Measurements from ENCODE around the gene HYAL3.
A peak's percentile ranks its signal among the peaks of the same experiment; 100 is the strongest.

HYAL3 gene, protein sequence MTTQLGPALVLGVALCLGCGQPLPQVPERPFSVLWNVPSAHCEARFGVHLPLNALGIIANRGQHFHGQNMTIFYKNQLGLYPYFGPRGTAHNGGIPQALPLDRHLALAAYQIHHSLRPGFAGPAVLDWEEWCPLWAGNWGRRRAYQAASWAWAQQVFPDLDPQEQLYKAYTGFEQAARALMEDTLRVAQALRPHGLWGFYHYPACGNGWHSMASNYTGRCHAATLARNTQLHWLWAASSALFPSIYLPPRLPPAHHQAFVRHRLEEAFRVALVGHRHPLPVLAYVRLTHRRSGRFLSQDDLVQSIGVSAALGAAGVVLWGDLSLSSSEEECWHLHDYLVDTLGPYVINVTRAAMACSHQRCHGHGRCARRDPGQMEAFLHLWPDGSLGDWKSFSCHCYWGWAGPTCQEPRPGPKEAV

DNA sequence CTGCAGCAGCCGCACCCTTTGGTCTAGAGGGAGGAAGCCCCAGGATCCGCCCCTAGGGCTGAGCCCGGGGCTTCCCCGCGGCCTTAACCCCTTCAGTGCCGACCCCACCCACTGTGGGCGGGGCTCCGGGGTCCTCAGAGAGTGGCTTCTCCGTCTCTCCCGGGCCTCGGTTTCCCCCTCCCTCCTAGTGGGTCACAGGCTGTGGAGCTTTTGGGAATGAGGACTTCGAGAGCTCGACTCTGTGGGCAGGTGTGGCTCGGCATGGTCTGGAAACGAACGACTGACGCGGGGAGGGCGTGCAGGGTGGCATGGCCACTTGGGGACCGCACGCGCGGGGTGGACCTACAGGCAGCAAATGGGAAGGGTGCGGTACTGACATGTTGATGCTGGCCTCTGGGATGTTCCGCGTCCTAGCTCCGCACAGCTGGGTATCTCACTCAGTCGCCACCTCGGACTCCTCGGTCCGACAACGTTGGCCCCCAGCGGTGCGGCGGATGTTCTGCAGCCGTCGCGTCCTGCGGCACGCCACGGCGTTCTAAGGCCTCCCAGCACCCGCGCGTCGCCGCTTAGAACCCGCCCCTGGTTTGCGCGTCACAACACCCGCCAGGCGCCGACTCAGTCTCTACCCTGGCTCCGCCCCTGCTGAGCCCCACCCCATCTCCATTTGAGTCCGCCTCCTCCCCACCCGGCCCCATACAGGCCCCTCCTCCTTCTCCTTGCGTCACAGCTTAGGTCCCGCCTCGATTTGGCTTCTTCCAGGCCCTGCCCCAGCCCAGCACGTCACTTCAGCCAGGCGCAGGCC lies at the start of gene HYAL3, which contains the start of gene NAA80:
HYAL3 (minus strand) TSS at position 570 of the 802 bp plus-strand sequence. CDS start 3,803 bp downstream, outside the sequence.
NAA80 (minus strand) TSS at position 570 of the 802 bp plus-strand sequence. CDS start 1,942 bp downstream, outside the sequence.
- peak within 1 kb of the TSS; percentile 92 for H3K4me3 ChIP-seq (ENCODE audit: low read length)
- DNase-seq (ENCODE audit: low read depth), result peak; percentile 100
- TF ChIP-seq, protein P1, sequence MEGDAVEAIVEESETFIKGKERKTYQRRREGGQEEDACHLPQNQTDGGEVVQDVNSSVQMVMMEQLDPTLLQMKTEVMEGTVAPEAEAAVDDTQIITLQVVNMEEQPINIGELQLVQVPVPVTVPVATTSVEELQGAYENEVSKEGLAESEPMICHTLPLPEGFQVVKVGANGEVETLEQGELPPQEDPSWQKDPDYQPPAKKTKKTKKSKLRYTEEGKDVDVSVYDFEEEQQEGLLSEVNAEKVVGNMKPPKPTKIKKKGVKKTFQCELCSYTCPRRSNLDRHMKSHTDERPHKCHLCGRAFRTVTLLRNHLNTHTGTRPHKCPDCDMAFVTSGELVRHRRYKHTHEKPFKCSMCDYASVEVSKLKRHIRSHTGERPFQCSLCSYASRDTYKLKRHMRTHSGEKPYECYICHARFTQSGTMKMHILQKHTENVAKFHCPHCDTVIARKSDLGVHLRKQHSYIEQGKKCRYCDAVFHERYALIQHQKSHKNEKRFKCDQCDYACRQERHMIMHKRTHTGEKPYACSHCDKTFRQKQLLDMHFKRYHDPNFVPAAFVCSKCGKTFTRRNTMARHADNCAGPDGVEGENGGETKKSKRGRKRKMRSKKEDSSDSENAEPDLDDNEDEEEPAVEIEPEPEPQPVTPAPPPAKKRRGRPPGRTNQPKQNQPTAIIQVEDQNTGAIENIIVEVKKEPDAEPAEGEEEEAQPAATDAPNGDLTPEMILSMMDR (IDR thresholded peaks at IDR 0.05; ENCODE audit: insufficient read depth, low read depth, low read length, missing control alignments), result peak; percentile 30

DNA sequence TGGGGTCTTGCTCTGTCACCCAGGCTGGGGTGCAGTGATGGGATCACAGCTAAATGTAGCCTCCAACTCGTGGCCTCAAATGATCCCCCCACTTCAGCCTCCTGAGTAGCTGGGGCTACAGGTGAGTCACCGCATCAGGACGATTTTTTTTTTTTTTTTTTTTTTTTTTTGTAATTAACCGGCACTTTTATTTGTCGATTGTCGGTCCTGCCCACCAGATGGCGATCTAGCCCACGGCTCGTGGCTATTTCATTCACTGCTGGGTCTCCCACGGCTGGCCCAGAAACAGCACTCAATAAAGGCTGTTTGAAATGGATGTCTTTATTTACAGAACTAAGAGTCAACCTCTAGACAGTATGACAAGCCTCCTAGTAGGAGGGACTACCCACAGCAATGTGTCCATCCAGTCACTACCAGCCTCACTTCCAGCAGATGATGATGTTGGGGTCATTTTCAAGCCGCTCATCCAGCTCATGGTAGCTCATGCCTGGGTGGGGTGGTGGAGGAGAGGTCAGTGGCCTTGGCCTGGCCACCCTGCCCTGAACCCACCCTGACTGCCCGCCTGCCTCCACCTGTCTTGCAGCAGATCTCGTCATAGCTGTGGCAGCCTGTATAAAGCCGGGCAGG lies 48.1 kb upstream of the HYAL3 start:
- TF ChIP-seq, protein P1 (IDR thresholded peaks at IDR 0.05; ENCODE audit: insufficient read depth, low read depth, low read length, missing control alignments), result peak; percentile 65
- H3K4me3 ChIP-seq (ENCODE audit: low read length), result no peak overlapping the region
- peak; percentile 73 for DNase-seq (ENCODE audit: low read depth)

DNA sequence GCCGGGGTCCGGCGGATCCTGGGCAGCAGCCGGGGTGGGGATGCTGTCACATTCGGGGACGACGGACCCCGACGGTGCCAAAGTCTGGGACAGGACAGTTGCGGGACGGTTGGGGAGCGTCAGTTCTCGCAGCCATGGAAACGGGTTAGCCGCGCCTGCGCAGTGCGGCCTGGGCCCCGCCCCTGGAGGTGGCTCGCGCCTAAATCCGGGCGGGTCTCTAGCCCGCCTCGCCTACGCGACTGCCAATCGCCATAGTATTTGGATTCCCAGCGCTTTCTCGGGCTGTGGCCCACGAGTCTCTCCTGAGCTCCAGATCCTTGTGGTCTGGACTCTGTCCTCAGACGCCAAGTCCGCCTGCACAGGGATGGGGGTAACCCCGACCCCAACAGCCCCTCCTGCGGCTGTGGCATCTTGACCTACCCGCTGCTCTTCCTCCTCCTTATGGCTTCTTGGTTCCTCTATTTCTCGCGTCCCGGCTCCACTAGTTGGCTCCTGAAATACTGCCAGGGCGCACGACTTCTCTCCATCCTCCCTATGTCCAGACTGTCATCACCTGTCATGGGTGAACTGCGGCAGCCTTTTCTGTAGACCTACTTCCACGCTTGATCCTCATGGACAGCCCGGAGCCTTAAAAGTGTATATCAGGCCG lies 46.5 kb upstream of the HYAL3 start, which contains the start of gene ZMYND10:
ZMYND10 (minus strand) TSS at position 147 of the 649 bp plus-strand sequence. CDS start 153 bp downstream, outside the sequence.
- H3K4me3 ChIP-seq (ENCODE audit: low read length), result peak within 1 kb of the TSS; percentile 41
- TF ChIP-seq, protein P1 (IDR thresholded peaks at IDR 0.05; ENCODE audit: insufficient read depth, low read depth, low read length, missing control alignments), result no peak
- peak; percentile 63 for DNase-seq (ENCODE audit: low read depth)

DNA sequence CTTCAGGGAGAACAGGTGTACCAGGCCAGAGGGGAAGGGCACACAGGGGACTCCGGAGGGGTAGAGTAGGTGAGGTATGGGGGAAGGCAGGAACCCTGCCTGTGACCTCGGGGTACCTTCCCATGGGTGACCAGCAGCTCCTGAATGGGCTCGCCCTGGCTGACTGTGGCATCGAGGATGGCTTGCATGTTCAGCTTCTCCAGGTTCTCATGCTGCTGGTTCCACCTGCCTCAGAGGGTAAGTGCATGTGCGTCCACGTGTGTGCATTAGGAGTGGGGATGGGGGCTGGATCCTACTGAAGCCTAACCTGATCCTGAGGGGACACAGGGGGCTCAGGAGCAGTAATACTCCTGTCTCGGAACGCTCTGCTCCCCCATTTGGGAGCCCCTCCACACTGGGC lies 45.8 kb upstream of the HYAL3 start:
- TF ChIP-seq, protein P1 (IDR thresholded peaks at IDR 0.05; ENCODE audit: insufficient read depth, low read depth, low read length, missing control alignments), result no peak
- no peak for DNase-seq (ENCODE audit: low read depth)
- no peak overlapping the region for H3K4me3 ChIP-seq (ENCODE audit: low read length)

DNA sequence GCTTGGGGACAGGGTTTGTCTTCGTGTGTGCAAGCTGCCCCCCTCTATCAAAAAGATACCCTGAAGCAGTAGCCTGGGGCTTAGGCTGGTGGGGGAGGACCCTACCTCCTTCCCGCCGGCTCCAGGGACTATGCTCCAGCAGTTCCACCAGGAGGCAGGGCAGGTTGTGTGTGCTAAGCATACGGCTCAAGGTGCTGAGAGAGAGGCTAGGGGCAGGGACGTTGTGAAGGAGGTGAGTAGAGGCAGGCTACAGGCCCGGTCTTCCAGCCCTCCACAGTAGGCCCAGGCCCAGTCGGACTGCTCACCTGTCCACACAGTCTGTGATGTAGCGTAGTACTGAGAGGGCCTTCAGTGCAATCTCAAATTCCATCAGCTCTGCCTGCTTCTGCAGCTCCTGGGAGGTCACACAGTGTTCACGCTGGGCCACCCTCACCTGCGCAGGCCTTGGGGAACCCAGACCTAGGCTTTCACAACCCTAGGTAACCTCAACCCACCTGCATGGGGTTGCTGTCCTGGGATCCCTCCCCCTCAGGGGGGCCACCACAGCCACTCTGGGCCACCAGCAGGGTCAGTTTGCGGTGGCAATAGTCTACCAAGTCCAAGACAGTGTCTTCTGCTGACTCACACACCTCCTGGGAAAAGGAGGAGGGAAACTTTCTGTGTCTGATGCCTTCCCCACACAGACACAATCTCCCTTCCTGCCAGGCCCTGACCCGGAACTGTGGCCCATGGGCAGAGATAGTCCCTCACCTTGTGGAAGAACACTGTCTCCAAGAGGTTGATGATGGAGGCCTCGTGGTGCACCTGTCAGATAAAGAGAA lies 43.8 kb upstream of the HYAL3 start:
- H3K4me3 ChIP-seq (ENCODE audit: low read length), result no peak overlapping the region
- DNase-seq (ENCODE audit: low read depth), result no peak
- TF ChIP-seq, protein P1 (IDR thresholded peaks at IDR 0.05; ENCODE audit: insufficient read depth, low read depth, low read length, missing control alignments), result no peak

All from epithelial cell of esophagus (primary cell).